Ovary (tissue), 9 donors: ENCODE measurements around the gene TRIM74. TPM values are rescaled to one million over a fixed set of nuclear protein-coding genes. Genes with fewer than 3 reads are reported as not detected.
"Not testable (repeated sequence)": the region's sequence is repeated elsewhere in the genome, so short reads cannot be mapped to it uniquely, and the experiment has no call there.

Source experiments
- DNase-seq, 5 donors: peaks; one replicate each; pipeline ENCODE4 v3.0.0-alpha.2; 2019 to 2020
- H3K27ac ChIP-seq, 2 donors: fragments of 200-600 bp; one replicate each; pipeline versions ENCODE4 v1.5.1 to v1.8.0; 2019 to 2022
- H3K27me3 ChIP-seq: fragments of 200-600 bp; one replicate; pipeline ENCODE4 v1.8.0; 2022
- H3K36me3 ChIP-seq: fragments of 200-600 bp; sonication (generic); one replicate; pipeline ENCODE4 v1.5.1; 2019
- H3K4me1 ChIP-seq: one replicate; pipeline ENCODE4 v1.8.1; 2013; ENCODE audit warnings: mild to moderate bottlenecking, moderate library complexity; ENCODE audit not compliant: insufficient read depth
- H3K4me3 ChIP-seq: fragments of 200-600 bp; sonication (generic); one replicate; pipeline ENCODE4 v1.5.1; 2017
- H3K9me3 ChIP-seq, 2 donors: fragments of 200-600 bp in 1 of 2; sonication (generic) in 1 of 2; one replicate each; pipeline versions ENCODE4 v1.5.1 to v1.8.1; 2013 to 2019; ENCODE audit warnings: mild to moderate bottlenecking in 1 of 2, moderate library complexity in 1 of 2
- CTCF ChIP-seq, 3 donors: fragments of 450-650 bp in 2 of 3; fragments of 200-600 bp in 1 of 3; IDR thresholded peaks; one replicate each; pipeline versions ENCODE4 v1.5.1 to v1.8.0; 2016 to 2022; ENCODE audit warnings: antibody characterized with exemption in 3 of 3, mild to moderate bottlenecking in 1 of 3
- WGBS, 3 donors: extraction: QIAGEN DNeasy Blood & Tissue Kit in 1 of 3; methylation state at CpG; one replicate each; pipeline versions ENCODE4 v1.1.5 to v1.1.7; 2013 to 2017; 5-methylcytosine and 5-hydroxymethylcytosine counted together
- intact Hi-C, 4 donors: fragments of 100-400 bp; cut with DNase I; formaldehyde crosslinking; loops; one replicate each; pipeline versions ENCODE4 v1.11.0 to v1.15.1; 2022 to 2023
- polyA plus RNA-seq, 2 donors: library from polyadenylated mRNA; stranded (reverse); fragments of 200-250 nt in 1 of 2; fragments of 350-450 nt in 1 of 2; fragmentation: Illumina TruSeq in 1 of 2; extraction: RNeasy Lipid Tissue Mini Kit (QIAGEN cat#74804) in 1 of 2; gene quantifications; one replicate each; pipeline ENCODE4 v1.2.3, GENCODE V29; 2013 to 2014
- small RNA-seq: library from RNA; depleted of rRNA; stranded (forward); fragments of <200 nt; gene quantifications from one replicate; pipeline ENCODE3, GENCODE V24; 2016
- total RNA-seq, 7 donors: library from RNA; depleted of rRNA in 2 of 7; stranded (reverse); fragments of >200 nt in 2 of 7; fragmentation: NEBNext Ultra II Directional in 3 of 7; extraction: Animal tissue kit (Norgen Biotek cat#: 25700) in 3 of 7; gene quantifications; one replicate each; pipeline versions ENCODE4 v1.1.0 to v1.2.4, GENCODE V29; 2016 to 2023
- donor health status: DM: no; HTN: no; CAD: no; lungs with moderate emphysema.
- donor health status: DM: no; HTN: no; CAD: no.
- donor health status: Bipolar disorder and iron deficiency.
- donor health status: DM: yes; HTN: yes; CAD: no.
- donor health status: DM: no; HTN: no; CAD: no.
- donor health status: DM: yes; HTN: yes; CAD: no.

Gene TRIM74
- total and polyA plus RNA-seq, 9 donors, result 0.23 to 1.2 (median 0.61) TPM; not detected in 1

GRCh38 chr7:72914756-72915525 is 54.3 kb downstream of the TRIM74 start:
- H3K36me3 ChIP-seq, intact Hi-C loops, H3K4me3 ChIP-seq, H3K27me3 ChIP-seq, H3K4me1 ChIP-seq, H3K9me3 ChIP-seq, H3K27ac ChIP-seq: not testable (repeated sequence)
- peak; percentile 18 to 67 (median 48) for DNase-seq
- peak in 2 of 3 donors; percentile 29 to 40 for TF ChIP-seq CTCF (IDR thresholded peaks at IDR 0.05)
- WGBS, 3 donors, result 63 to 66% (median 64%) methylated on average over 9 of the region's 9 CpGs

GRCh38 chr7:72913750-72914149 is 55.5 kb downstream of the TRIM74 start:
- intact Hi-C loops, result not testable (repeated sequence)

GRCh38 chr7:72911395-72911794 is 57.9 kb downstream of the TRIM74 start:
- intact Hi-C loops, H3K4me3 ChIP-seq, H3K27ac ChIP-seq, H3K27me3 ChIP-seq, H3K36me3 ChIP-seq, H3K9me3 ChIP-seq, DNase-seq, H3K4me1 ChIP-seq: not testable (repeated sequence)
- 88 to 91% (median 89%) methylated on average over 10 of the region's 12 CpGs for WGBS, 3 donors

More at GRCh38 chr7:72913750-72914149, 55.5 kb downstream of the TRIM74 start:
- not testable (repeated sequence) for H3K27me3 ChIP-seq, H3K4me1 ChIP-seq, H3K9me3 ChIP-seq, H3K36me3 ChIP-seq, DNase-seq, H3K4me3 ChIP-seq, H3K27ac ChIP-seq
- 66 to 69% (median 67%) methylated on average over 10 of the region's 10 CpGs for WGBS, 3 donors

Small RNA genes lying within 50 kb of the gene (small RNA-seq; reads per million reads assigned to genes)
- not detected for gene RF00019

Other genes with a start within 250 kb of the TRIM74 start
- gene TYW1B, start 141.3 kb downstream of the TRIM74 start, total RNA-seq, result 1 to 10 TPM; 2.9 to 7.6 (median 3.4) TPM
- 1 to 10 TPM; 2.5 to 2.8 TPM for gene TYW1B, start 141.3 kb downstream of the TRIM74 start, polyA plus RNA-seq
- gene POM121, start 44.4 kb downstream of the TRIM74 start, total RNA-seq, result 10 to 100 TPM; 10.3 to 41.4 (median 34.4) TPM
- 10 to 100 TPM; 16.0 to 23.5 TPM for gene POM121, start 44.4 kb downstream of the TRIM74 start, polyA plus RNA-seq
- gene SPDYE8, start 60.3 kb upstream of the TRIM74 start, total RNA-seq, result not detected
- under 1 TPM in 1 of 2 donors, not detected in 1; 0.10 TPM for gene SPDYE8, start 60.3 kb upstream of the TRIM74 start, polyA plus RNA-seq
- gene SPDYE11, start 88.4 kb upstream of the TRIM74 start, total RNA-seq, result not detected
- gene SPDYE11, start 88.4 kb upstream of the TRIM74 start, polyA plus RNA-seq, result under 1 TPM in 1 of 2 donors, not detected in 1; 0.11 TPM
- 1 to 10 TPM in 1 of 7 donors, not detected in 6; 3.7 TPM for gene SPDYE9, start 116.6 kb upstream of the TRIM74 start, total RNA-seq
- gene SPDYE9, start 116.6 kb upstream of the TRIM74 start, polyA plus RNA-seq, result under 1 TPM in 1 of 2 donors, not detected in 1; 0.11 TPM